Measurements from ENCODE around the gene PCDHGA8.
A peak's percentile ranks its signal among the peaks of the same experiment; 100 is the strongest.
"Not testable (repeated sequence)": the region's sequence is repeated elsewhere in the genome, so short reads cannot be mapped to it uniquely, and the experiment has no call there.

Gene PCDHGA8

GRCh38 chr5:141427783-141428426 is 35.5 kb downstream of the PCDHGA8 start:
- H3K4me1 Mint-ChIP-seq: peaks cover 12% of the 10 kb centered on the region
- peaks cover 33% of the 10 kb centered on the region for H3K36me3 Mint-ChIP-seq (ENCODE audit: low read depth)
- no peak overlapping the region for H3K4me3 Mint-ChIP-seq
- H3K9me3 Mint-ChIP-seq: peaks cover 27% of the 10 kb centered on the region
- no peak overlapping the region for H3K27ac Mint-ChIP-seq
- ATAC-seq (no peak), DNase-seq (no peak)
- H3K27me3 Mint-ChIP-seq: peaks cover 70% of the 10 kb centered on the region

- no peak for ATAC-seq
- H3K4me1 Mint-ChIP-seq: peaks cover 13% of the 10 kb centered on the region
- no peak for DNase-seq
- peaks cover 71% of the 10 kb centered on the region for H3K27me3 Mint-ChIP-seq
- peaks cover 29% of the 10 kb centered on the region for H3K9me3 Mint-ChIP-seq
- H3K36me3 Mint-ChIP-seq (ENCODE audit: low read depth): peaks cover 31% of the 10 kb centered on the region
- no peak within 1 kb of the TSS for H3K27ac Mint-ChIP-seq
- peak within 1 kb of the TSS; percentile 59 for H3K4me3 Mint-ChIP-seq
Measured at GRCh38 chr5:141430332-141431113, 38.1 kb downstream of the PCDHGA8 start, which contains the start of gene PCDHGA12. Gene PCDHGA12 (plus strand): TSS chr5:141430507. CDS start chr5:141430760, 253 bp downstream.

DNA sequence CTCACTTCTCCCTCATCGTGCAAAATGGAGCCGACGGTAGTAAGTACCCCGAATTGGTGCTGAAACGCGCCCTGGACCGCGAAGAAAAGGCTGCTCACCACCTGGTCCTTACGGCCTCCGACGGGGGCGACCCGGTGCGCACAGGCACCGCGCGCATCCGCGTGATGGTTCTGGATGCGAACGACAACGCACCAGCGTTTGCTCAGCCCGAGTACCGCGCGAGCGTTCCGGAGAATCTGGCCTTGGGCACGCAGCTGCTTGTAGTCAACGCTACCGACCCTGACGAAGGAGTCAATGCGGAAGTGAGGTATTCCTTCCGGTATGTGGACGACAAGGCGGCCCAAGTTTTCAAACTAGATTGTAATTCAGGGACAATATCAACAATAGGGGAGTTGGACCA is 38.9 kb downstream of the PCDHGA8 start:
- H3K4me3 Mint-ChIP-seq: peak overlapping the region; percentile 59
- peaks cover 31% of the 10 kb centered on the region for H3K36me3 Mint-ChIP-seq (ENCODE audit: low read depth)
- peaks cover 68% of the 10 kb centered on the region for H3K27me3 Mint-ChIP-seq
- DNase-seq (no peak), ATAC-seq (no peak)
- H3K27ac Mint-ChIP-seq: no peak overlapping the region
- H3K4me1 Mint-ChIP-seq: peaks cover 13% of the 10 kb centered on the region
- peaks cover 29% of the 10 kb centered on the region for H3K9me3 Mint-ChIP-seq

DNA sequence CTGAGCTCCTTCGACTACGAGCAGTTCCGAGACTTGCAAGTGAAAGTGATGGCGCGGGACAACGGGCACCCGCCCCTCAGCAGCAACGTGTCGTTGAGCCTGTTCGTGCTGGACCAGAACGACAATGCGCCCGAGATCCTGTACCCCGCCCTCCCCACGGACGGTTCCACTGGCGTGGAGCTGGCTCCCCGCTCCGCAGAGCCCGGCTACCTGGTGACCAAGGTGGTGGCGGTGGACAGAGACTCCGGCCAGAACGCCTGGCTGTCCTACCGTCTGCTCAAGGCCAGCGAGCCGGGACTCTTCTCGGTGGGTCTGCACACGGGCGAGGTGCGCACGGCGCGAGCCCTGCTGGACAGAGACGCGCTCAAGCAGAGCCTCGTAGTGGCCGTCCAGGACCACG is 39.9 kb downstream of the PCDHGA8 start:
- peaks cover 66% of the 10 kb centered on the region for H3K27me3 Mint-ChIP-seq
- not testable (repeated sequence) for H3K27ac Mint-ChIP-seq, ATAC-seq, DNase-seq, H3K4me3 Mint-ChIP-seq
- H3K4me1 Mint-ChIP-seq: peaks cover 13% of the 10 kb centered on the region
- peaks cover 28% of the 10 kb centered on the region for H3K36me3 Mint-ChIP-seq (ENCODE audit: low read depth)
- H3K9me3 Mint-ChIP-seq: peaks cover 29% of the 10 kb centered on the region

DNA sequence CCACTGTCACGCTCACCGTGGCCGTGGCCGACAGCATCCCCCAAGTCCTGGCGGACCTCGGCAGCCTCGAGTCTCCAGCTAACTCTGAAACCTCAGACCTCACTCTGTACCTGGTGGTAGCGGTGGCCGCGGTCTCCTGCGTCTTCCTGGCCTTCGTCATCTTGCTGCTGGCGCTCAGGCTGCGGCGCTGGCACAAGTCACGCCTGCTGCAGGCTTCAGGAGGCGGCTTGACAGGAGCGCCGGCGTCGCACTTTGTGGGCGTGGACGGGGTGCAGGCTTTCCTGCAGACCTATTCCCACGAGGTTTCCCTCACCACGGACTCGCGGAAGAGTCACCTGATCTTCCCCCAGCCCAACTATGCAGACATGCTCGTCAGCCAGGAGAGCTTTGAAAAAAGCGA is 40.3 kb downstream of the PCDHGA8 start:
- Mint-ChIP-seq H3K9me3 (peaks cover 29% of the 10 kb centered on the region), H3K4me1 (peaks cover 13% of the 10 kb centered on the region), H3K27me3 (peaks cover 63% of the 10 kb centered on the region), H3K36me3 (ENCODE audit: low read depth) (peaks cover 28% of the 10 kb centered on the region)
- DNase-seq, H3K27ac Mint-ChIP-seq, H3K4me3 Mint-ChIP-seq, ATAC-seq: not testable (repeated sequence)

- ATAC-seq (no peak), DNase-seq (no peak)
- Mint-ChIP-seq H3K27ac (no peak overlapping the region), H3K36me3 (ENCODE audit: low read depth) (peaks cover 23% of the 10 kb centered on the region), H3K27me3 (peaks cover 57% of the 10 kb centered on the region), H3K4me1 (peaks cover 13% of the 10 kb centered on the region), H3K4me3 (no peak overlapping the region), H3K9me3 (peaks cover 24% of the 10 kb centered on the region)
Measured at GRCh38 chr5:141434006-141434405, 41.6 kb downstream of the PCDHGA8 start.

GRCh38 chr5:141437221-141437620 is 44.8 kb downstream of the PCDHGA8 start:
- Mint-ChIP-seq H3K4me1 (peaks cover 1% of the 10 kb centered on the region), H3K4me3 (no peak overlapping the region), H3K36me3 (ENCODE audit: low read depth) (peaks cover 2% of the 10 kb centered on the region), H3K27me3 (peaks cover 38% of the 10 kb centered on the region), H3K9me3 (peaks cover 15% of the 10 kb centered on the region), H3K27ac (no peak overlapping the region)
- DNase-seq: no peak
- ATAC-seq: no peak

DNA sequence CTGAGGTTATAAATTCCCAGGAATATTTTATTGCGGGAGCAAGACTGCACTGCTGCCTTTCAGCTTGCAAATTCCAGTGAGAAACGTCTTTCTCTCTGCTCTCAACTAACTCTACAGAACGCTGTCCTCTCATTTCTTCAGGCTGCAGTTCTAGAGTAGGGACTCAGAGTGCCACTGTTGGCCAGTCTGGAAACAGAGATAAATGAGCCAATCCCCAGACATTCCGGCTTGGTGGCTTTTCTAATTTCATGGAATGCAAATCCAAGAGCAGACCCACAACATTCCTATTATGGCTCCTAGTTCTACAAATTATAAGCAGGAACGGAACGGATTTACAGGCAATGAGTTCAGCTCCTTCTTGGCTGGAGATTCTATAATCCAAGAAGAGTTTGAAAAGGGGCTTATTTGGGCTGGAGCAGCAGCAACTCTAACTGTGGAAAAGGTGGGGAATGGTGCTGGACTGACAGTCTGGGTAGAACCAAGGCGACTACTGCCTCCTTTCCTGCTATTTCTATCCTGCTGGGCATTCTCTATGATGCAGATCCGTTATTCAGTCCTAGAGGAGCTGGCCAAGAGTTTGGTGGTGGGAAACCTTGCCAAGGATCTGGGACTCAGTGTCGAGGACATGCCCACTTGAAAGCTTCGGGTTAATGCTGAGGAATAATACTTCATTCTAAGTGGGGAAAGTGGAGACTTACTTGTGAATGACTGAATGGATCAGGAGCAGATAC is 47.1 kb downstream of the PCDHGA8 start:
- H3K36me3 Mint-ChIP-seq (ENCODE audit: low read depth): no peaks in the 10 kb centered on the region
- DNase-seq (no peak), ATAC-seq (no peak)
- H3K27ac Mint-ChIP-seq: no peak overlapping the region
- peaks cover 4% of the 10 kb centered on the region for H3K9me3 Mint-ChIP-seq
- no peak overlapping the region for H3K4me3 Mint-ChIP-seq
- H3K27me3 Mint-ChIP-seq: peaks cover 23% of the 10 kb centered on the region
- no peaks in the 10 kb centered on the region for H3K4me1 Mint-ChIP-seq

GRCh38 chr5:141440341-141440740 is 47.9 kb downstream of the PCDHGA8 start:
- no peaks in the 10 kb centered on the region for H3K36me3 Mint-ChIP-seq (ENCODE audit: low read depth)
- peaks cover 4% of the 10 kb centered on the region for H3K9me3 Mint-ChIP-seq
- peaks cover 25% of the 10 kb centered on the region for H3K27me3 Mint-ChIP-seq
- H3K4me1 Mint-ChIP-seq: no peaks in the 10 kb centered on the region
- H3K27ac Mint-ChIP-seq: no peak overlapping the region
- H3K4me3 Mint-ChIP-seq: no peak overlapping the region
- no peak for DNase-seq
- ATAC-seq: no peak

GRCh38 chr5:141441571-141442170 is 49.2 kb downstream of the PCDHGA8 start:
- Mint-ChIP-seq H3K36me3 (ENCODE audit: low read depth) (no peaks in the 10 kb centered on the region), H3K27ac (no peak overlapping the region), H3K4me1 (no peaks in the 10 kb centered on the region), H3K9me3 (peaks cover 4% of the 10 kb centered on the region), H3K27me3 (peaks cover 25% of the 10 kb centered on the region), H3K4me3 (no peak overlapping the region)
- no peak for ATAC-seq
- DNase-seq: no peak
